GM21576 (cell line): ENCODE data around the gene TOLLIP.
"Not testable (repeated sequence)": the region's sequence is repeated elsewhere in the genome, so short reads cannot be mapped to it uniquely, and the experiment has no call there.

Experiments used
- ATAC-seq: cut with Tn5 transposase; IDR thresholded peaks from one replicate; pipeline ENCODE4 v1.9.1; 2021; ENCODE audit warnings: mild to moderate bottlenecking, moderate library complexity; ENCODE audit not compliant: unreplicated experiment

The TOLLIP gene

DNA sequence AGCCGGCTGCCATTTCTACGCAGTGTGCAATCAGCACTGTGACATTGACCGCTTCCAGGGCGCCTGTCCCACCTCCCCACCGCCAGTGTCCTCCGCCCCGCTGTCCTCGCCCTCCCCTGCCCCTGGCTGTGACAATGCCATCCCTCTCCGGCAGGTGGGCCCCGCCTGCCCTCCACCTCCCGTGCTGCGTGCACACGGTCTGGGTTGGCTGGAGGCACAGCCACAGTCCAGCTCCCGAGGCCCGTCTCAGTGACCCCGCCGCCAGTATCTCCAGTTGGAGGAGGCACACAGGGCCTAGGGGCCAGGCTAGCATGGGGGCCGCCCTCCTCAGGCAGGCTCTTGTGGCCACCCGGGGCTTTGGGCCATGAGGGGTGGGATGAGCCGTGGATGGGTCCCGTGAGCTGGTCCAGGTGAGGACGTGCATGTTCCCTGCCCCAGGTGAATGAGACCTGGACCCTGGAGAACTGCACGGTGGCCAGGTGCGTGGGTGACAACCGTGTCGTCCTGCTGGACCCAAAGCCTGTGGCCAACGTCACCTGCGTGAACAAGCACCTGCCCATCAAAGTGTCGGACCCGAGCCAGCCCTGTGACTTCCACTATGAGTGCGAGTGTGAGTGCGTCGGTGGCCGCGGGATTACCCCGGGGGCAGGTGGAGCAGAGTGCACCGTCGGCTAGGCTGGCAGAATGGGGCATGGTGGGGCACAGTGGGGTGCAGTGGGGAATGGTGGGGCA is 56.9 kb downstream of the TOLLIP start:
- ATAC-seq, result no peak

DNA sequence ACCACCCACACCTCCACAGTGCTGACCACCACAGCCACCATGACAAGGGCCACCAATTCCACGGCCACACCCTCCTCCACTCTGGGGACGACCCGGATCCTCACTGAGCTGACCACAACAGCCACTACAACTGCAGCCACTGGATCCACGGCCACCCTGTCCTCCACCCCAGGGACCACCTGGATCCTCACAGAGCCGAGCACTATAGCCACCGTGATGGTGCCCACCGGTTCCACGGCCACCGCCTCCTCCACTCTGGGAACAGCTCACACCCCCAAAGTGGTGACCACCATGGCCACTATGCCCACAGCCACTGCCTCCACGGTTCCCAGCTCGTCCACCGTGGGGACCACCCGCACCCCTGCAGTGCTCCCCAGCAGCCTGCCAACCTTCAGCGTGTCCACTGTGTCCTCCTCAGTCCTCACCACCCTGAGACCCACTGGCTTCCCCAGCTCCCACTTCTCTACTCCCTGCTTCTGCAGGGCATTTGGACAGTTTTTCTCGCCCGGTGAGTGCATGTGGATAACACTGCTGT is 58.1 kb downstream of the TOLLIP start:
- ATAC-seq, result no peak

DNA sequence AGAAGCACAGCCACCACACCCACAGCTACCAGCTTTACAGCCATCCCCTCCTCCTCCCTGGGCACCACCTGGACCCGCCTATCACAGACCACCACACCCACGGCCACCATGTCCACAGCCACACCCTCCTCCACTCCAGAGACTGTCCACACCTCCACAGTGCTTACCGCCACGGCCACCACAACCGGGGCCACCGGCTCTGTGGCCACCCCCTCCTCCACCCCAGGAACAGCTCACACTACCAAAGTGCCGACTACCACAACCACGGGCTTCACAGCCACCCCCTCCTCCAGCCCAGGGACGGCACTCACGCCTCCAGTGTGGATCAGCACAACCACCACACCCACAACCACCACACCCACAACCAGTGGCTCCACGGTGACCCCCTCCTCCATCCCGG is 59.0 kb downstream of the TOLLIP start:
- ATAC-seq, result not testable (repeated sequence)

DNA sequence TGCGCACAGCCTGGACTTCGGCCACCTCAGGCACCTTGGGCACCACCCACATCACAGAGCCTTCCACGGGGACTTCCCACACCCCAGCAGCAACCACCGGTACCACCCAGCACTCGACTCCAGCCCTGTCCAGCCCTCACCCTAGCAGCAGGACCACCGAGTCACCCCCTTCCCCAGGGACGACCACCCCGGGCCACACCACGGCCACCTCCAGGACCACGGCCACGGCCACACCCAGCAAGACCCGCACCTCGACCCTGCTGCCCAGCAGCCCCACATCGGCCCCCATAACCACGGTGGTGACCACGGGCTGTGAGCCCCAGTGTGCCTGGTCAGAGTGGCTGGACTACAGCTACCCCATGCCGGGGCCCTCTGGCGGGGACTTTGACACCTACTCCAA is 60.5 kb downstream of the TOLLIP start:
- ATAC-seq, result not testable (repeated sequence)

DNA sequence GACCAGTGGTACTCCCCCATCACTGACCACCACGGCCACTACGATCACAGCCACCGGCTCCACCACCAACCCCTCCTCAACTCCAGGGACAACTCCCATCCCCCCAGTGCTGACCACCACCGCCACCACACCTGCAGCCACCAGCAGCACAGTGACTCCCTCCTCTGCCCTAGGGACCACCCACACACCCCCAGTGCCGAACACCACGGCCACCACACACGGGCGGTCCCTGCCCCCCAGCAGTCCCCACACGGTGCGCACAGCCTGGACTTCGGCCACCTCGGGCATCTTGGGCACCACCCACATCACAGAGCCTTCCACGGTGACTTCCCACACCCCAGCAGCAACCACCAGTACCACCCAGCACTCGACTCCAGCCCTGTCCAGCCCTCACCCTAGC is 62.4 kb downstream of the TOLLIP start:
- ATAC-seq, result not testable (repeated sequence)

DNA sequence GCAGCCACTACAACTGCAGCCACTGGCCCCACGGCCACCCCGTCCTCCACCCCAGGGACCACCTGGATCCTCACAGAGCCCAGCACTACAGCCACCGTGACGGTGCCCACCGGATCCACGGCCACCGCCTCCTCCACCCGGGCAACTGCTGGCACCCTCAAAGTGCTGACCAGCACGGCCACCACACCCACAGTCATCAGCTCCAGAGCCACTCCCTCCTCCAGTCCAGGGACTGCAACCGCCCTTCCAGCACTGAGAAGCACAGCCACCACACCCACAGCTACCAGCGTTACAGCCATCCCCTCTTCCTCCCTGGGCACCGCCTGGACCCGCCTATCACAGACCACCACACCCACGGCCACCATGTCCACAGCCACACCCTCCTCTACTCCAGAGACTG is 63.1 kb downstream of the TOLLIP start:
- not testable (repeated sequence) for ATAC-seq

DNA sequence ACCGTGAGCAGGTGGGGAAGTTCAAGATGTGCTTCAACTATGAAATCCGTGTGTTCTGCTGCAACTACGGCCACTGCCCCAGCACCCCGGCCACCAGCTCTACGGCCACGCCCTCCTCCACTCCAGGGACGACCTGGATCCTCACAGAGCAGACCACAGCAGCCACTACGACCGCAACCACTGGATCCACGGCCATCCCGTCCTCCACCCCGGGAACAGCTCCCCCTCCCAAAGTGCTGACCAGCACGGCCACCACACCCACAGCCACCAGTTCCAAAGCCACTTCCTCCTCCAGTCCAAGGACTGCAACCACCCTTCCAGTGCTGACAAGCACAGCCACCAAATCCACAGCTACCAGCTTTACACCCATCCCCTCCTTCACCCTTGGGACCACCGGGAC is 63.7 kb downstream of the TOLLIP start:
- ATAC-seq, result not testable (repeated sequence)

DNA sequence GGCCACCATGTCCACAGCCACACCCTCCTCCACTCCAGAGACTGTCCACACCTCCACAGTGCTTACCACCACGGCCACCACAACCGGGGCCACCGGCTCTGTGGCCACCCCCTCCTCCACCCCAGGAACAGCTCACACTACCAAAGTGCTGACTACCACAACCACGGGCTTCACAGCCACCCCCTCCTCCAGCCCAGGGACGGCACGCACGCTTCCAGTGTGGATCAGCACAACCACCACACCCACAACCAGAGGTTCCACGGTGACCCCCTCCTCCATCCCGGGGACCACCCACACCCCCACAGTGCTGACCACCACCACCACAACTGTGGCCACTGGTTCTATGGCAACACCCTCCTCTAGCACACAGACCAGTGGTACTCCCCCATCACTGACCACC is 64.9 kb downstream of the TOLLIP start:
- ATAC-seq, result not testable (repeated sequence)

DNA sequence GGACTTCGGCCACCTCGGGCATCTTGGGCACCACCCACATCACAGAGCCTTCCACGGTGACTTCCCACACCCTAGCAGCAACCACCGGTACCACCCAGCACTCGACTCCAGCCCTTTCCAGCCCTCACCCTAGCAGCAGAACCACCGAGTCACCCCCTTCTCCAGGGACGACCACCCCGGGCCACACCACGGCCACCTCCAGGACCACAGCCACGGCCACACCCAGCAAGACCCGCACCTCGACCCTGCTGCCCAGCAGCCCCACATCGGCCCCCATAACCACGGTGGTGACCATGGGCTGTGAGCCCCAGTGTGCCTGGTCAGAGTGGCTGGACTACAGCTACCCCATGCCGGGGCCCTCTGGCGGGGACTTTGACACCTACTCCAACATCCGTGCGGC is 65.9 kb downstream of the TOLLIP start:
- ATAC-seq, result not testable (repeated sequence)

DNA sequence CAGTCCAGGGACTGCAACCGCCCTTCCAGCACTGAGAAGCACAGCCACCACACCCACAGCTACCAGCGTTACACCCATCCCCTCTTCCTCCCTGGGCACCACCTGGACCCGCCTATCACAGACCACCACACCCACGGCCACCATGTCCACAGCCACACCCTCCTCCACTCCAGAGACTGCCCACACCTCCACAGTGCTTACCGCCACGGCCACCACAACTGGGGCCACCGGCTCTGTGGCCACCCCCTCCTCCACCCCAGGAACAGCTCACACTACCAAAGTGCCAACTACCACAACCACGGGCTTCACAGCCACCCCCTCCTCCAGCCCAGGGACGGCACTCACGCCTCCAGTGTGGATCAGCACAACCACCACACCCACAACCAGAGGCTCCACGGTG is 66.7 kb downstream of the TOLLIP start:
- ATAC-seq, result not testable (repeated sequence)

DNA sequence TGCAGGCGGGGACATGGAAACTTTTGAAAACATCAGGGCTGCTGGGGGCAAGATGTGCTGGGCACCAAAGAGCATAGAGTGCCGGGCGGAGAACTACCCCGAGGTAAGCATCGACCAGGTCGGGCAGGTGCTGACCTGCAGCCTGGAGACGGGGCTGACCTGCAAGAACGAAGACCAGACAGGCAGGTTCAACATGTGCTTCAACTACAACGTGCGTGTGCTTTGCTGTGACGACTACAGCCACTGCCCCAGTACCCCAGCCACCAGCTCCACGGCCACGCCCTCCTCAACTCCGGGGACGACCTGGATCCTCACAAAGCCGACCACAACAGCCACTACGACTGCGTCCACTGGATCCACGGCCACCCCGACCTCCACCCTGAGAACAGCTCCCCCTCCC is 67.1 kb downstream of the TOLLIP start:
- no peak for ATAC-seq

DNA sequence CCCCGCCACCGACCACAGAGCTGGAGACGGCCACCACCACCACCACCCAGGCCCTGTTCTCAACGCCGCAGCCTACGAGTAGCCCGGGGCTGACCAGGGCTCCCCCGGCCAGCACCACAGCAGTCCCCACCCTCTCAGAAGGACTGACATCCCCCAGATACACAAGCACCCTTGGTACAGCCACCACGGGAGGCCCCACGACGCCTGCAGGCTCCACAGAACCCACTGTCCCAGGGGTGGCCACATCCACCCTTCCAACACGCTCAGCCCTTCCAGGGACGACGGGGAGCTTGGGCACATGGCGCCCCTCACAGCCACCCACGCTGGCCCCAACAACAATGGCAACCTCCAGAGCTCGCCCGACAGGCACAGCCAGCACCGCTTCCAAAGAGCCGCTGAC is 67.7 kb downstream of the TOLLIP start:
- no peak for ATAC-seq

DNA sequence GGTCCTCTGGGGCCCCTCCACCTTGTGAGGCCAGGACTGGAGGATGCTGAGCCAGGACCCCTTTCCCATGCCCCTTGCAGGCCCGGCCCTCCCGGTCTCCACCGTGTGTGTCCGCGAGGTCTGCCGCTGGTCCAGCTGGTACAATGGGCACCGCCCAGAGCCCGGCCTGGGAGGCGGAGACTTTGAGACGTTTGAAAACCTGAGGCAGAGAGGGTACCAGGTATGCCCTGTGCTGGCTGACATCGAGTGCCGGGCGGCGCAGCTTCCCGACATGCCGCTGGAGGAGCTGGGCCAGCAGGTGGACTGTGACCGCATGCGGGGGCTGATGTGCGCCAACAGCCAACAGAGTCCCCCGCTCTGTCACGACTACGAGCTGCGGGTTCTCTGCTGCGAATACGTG is 68.7 kb downstream of the TOLLIP start:
- ATAC-seq, result no peak

DNA sequence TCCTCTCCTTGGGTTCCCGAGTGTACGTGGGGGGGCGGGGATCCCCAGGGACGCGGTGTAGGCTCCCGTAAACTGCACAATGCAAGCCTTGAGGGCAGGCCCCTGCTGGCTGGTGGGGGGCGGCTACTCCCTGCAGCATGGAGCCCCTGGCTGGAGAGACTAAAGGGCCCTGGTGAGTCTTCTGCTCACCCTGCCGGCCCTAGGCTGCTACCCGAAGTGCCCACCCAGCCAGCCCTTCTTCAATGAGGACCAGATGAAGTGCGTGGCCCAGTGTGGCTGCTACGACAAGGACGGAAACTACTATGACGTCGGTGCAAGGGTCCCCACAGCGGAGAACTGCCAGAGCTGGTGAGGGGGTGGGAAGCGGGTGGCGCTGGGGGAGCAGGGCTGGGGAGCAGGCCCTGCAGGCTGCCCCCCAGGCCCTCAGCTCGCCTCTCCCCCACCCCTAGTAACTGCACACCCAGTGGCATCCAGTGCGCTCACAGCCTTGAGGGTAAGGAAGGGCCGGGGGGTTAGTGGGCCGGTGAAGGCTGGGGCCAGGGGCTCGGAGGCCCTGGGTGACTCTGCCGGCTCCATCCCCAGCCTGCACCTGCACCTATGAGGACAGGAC is 69.7 kb downstream of the TOLLIP start:
- ATAC-seq, result no peak

DNA sequence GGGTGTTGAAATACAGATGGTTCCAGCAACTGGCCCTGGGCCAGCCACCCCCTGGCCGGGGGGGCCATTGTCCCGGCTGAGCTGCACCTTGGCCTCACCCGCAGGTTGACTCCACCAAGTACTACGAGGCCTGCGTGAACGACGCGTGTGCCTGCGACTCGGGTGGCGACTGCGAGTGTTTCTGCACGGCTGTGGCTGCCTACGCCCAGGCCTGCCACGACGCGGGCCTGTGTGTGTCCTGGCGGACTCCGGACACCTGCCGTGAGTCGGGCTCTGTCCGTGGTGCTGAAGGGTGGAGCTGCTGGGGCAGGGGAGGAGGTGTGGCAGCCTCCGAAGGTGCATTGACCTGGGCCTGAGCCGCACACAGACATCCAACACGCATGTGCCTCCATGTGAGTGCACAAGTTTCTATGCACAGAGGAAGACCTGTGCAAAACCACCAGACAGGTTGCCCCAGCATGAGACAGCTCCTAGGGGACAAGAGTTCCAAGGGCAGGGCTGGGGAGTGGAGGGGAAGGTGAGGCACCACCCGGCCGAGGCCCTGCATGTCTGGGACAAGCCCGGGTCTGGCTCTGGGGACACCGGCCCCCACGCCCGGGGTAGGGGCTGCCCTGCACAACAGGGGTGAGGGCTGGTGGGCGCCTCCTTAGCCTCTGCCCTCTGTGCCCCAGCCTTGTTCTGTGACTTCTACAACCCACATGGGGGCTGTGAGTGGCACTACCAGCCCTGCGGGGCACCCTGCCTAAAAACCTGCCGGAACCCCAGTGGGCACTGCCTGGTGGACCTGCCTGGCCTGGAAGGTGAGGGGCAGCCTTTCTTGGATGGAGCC is 70.5 kb downstream of the TOLLIP start:
- ATAC-seq, result no peak

DNA sequence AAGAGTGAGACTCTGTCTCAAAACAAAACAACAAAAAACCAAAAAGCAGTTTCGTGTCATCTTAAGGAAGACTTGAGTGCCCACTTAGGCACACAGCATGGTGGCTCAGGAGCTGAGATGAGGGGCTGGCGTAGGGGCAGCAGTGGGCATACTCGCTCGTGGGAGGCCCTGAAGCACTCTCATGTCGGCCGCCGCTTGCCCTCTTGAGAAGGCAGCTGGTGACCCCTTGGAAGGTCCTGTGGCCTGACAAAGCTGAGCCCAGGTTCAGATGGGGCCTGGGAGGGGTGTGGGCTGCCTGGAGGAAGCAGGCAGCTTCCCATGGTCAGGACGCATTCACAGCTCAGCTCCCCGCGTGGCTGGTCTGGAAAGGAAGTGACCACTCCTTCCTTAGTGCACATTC is 71.6 kb downstream of the TOLLIP start:
- no peak for ATAC-seq

DNA sequence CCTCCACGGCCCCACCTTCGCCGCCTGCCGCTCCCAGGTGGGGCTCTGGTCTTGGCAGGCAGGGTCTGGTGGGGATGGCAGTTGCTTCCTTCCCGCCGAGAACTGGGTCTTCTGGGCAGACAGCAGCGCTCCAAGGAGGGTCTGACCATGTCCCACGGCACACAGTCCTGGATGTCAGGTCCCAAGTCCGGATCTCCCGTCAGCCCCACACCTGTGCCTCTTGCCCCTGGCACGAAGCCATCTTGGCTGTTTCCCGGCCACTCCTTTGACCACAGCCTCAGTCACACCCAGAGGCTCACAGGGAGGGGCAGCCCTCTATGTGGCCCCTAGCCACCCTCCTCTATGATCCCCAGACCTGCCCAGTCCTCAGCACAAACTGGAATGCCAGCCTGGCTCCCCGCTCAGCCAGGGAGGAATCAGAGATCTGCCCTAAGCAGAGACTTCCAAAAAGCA is 72.3 kb downstream of the TOLLIP start:
- ATAC-seq, result no peak

DNA sequence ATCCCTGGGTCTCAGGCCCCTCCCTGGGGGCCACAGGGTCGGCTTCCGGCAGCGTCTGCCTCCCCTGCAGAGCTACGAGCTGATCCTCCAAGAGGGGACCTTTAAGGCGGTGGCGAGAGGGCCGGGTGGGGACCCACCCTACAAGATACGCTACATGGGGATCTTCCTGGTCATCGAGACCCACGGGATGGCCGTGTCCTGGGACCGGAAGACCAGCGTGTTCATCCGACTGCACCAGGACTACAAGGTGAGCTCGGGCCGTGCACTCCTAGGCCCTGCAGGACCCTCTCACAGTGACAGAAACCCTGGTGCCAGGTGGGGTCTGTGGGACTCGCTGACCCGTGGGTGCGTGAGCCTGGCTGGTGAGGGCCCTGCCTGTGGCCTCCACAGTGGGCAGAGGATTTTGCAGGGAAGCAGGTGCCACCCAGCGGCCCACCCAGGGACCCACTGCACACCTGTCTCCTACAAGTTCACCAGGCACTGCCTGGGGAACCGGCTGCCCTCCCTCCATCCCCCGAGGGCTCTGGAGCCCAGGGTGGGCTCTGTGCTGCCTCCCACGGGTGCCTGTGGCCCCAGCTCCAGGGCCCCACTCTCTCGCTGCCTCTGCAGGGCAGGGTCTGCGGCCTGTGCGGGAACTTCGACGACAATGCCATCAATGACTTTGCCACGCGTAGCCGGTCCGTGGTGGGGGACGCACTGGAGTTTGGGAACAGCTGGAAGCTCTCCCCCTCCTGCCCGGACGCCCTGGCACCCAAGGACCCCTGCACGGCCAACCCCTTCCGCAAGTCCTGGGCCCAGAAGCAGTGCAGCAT is 72.9 kb downstream of the TOLLIP start:
- no peak for ATAC-seq

DNA sequence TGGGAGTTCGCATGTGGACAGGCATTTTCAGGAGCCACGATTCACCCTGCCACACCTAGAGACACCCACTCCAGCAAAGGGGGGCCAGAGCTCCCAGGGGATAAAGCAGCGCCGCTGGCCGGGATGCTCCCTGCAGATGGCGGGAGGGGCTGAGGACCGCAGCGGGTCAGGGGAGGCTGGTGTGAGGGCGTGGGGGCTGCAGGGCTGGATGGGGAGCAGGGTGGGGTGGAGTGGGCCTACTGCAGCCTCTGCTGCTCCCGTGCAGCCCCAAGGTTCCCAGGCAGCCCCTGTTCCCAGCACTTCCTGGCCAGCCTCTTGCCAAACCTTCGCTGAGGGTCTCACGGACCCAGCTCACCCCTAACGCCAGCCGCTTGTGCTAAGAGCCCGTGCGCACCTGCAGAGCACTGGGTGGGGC is 73.5 kb downstream of the TOLLIP start:
- ATAC-seq, result no peak

DNA sequence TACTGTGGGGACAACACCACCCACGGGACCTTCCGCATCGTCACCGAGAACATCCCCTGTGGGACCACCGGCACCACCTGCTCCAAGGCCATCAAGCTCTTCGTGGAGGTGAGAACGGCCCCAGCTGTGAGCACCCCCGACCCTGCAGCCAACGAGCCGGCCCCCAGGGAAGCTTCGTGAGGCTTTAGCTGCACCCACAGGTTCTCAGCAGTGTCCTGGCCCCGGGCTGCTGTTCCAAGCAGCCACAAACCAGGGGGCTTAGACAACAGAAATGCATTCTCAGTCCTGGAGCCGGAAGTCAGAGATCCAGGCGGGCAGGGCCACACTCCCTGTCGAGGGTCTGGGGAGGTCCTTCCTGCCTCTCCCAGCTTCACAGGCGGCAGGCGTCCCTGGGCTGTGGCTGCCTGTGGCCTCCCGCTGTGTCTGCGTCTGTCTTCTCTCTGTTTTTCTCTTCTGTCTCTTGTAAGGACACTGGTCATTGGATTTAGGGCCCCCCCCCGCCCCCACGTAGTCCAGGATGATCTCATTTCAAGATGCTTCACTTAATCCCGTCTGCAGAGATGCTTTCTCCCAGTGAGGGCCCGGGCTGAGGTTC is 74.0 kb downstream of the TOLLIP start:
- ATAC-seq, result no peak
